ENCODE measurements around the gene FRYL. TPM values are rescaled to one million over a fixed set of nuclear protein-coding genes. Genes with fewer than 3 reads are reported as not detected.
A peak's percentile ranks its signal among the peaks of the same experiment; 100 is the strongest.

The FRYL gene
- total and polyA plus RNA-seq, 2 of the 8 experiments (the other 6 are each of a cell fraction or from before 2014, with no cell fraction given): 8.0 to 36.5 TPM

- H2AFZ ChIP-seq (ENCODE audit: low read length): no peak overlapping the region
- no peak overlapping the region for H3K14ac ChIP-seq (ENCODE audit: insufficient read length)
- H3K4ac ChIP-seq (replicated peaks; ENCODE audit: insufficient read length, low read depth, low read length): no peak overlapping the region
- H2BK120ac ChIP-seq (replicated peaks; ENCODE audit: low read depth, low read length): no peak overlapping the region
- H3K27me3 ChIP-seq (replicated peaks in 1 of 4; ENCODE audit: control insufficient read depth in 3 of 4, extremely low read depth in 1 of 4, insufficient read depth in 3 of 4, low read length in 3 of 4): no peaks in the 10 kb centered on the region
- no peak overlapping the region for H2BK12ac ChIP-seq (ENCODE audit: low read depth, low read length)
- H3K79me2 ChIP-seq (ENCODE audit: control insufficient read depth in 1 of 2, insufficient read depth in 2 of 2, low read length in 2 of 2): no peaks in the 10 kb centered on the region
- H2BK15ac ChIP-seq (ENCODE audit: low read length): no peak overlapping the region
- H3K4me1 ChIP-seq (replicated peaks in 1 of 4; ENCODE audit: control insufficient read depth in 3 of 4, insufficient read depth in 4 of 4, low read length in 3 of 4): no peaks in the 10 kb centered on the region
- H3K23ac ChIP-seq (ENCODE audit: insufficient read length): no peak overlapping the region
- no peak overlapping the region for H3K18ac ChIP-seq (ENCODE audit: extremely low read depth, low read length)
- H4K91ac ChIP-seq (replicated peaks; ENCODE audit: insufficient read length, low read length): no peak overlapping the region
- H3K4me2 ChIP-seq (ENCODE audit: insufficient read depth in 1 of 2, low read depth in 2 of 2, low read length in 2 of 2): no peak overlapping the region
- H3K4me3 ChIP-seq (ENCODE audit: extremely low read depth in 1 of 4, insufficient read depth in 2 of 4, low read depth in 3 of 4, low read length in 4 of 4): no peak overlapping the region
- H3K9ac ChIP-seq (replicated peaks in 1 of 4; ENCODE audit: extremely low read depth in 1 of 4, low read depth in 3 of 4, low read length in 3 of 4): peak overlapping the region in 1 of 4 experiments; percentile 37; a peak in 1 of 7 replicates
- H3K79me1 ChIP-seq (ENCODE audit: low read depth, low read length): no peaks in the 10 kb centered on the region
- CTCF ChIA-PET (ENCODE audit: partially characterized antibody): no interaction called here
- 95% methylated on average over 3 of the region's 3 CpGs; no CpG with 5 or more reads in 1 of the 2 experiments for WGBS, 2 experiments (ENCODE audit: extremely low coverage in 1 of 2, insufficient coverage in 1 of 2, insufficient read length in 1 of 2, insufficient replicate concordance in 2 of 2, low coverage in 1 of 2, low lambda C conversion rate in 2 of 2, missing lambda C conversion rate in 1 of 2)
- no peak for TF ChIP-seq SRF (IDR thresholded peaks at IDR 0.05; ENCODE audit: low read depth, low read length)
- H3K56ac ChIP-seq (replicated peaks; ENCODE audit: insufficient read length, low read depth, low read length): no peak overlapping the region
- H3K23me2 ChIP-seq (ENCODE audit: low read depth, low read length): no peaks in the 10 kb centered on the region
- H3K9me3 ChIP-seq (ENCODE audit: insufficient read depth in 2 of 2, low read depth in 1 of 2, low read length in 1 of 2): no peaks in the 10 kb centered on the region
- no peak for FAIRE-seq
- no peak overlapping the region for H2BK20ac ChIP-seq (ENCODE audit: low read length)
- H3K27ac ChIP-seq (ENCODE audit: low read depth, low read length): no peak overlapping the region
- H4K5ac ChIP-seq (ENCODE audit: insufficient read length, low read depth, low read length): no peak overlapping the region
- H2AK5ac ChIP-seq (ENCODE audit: low read depth, low read length): no peak overlapping the region
- H2BK5ac ChIP-seq (ENCODE audit: low read depth, low read length): no peak overlapping the region
- POLR2A ChIA-PET (ENCODE audit: partially characterized antibody): interaction anchor here (0.6 kb wide), 1 partner anchor 18 kb away, joined by 3 read pairs; no protein-coding TSS in a partner anchor
- no peak for DNase-seq (ENCODE audit: low read depth in 1 of 2, low spot score in 2 of 2)
- H3K36me3 ChIP-seq (ENCODE audit: control insufficient read depth in 2 of 4, insufficient read depth in 4 of 4, low read length in 3 of 4): no peaks in the 10 kb centered on the region
- H4K20me1 ChIP-seq (replicated peaks in 1 of 2; ENCODE audit: control insufficient read depth in 1 of 2, insufficient read depth in 2 of 2, low read length in 2 of 2): no peaks in the 10 kb centered on the region
- no peak overlapping the region; the same call in 1 of the 2 replicates for H4K8ac ChIP-seq (ENCODE audit: extremely low read depth, insufficient read depth, low read length)
Measured at GRCh38 chr4:48450740-48451139, 329.3 kb downstream of the FRYL start.

Measured in H1 (cell line).